A549 treated with CORT108297 at 1 μM for 4 hours (cell line): ENCODE data around the gene HSD17B4. TPM values are rescaled to one million over a fixed set of nuclear protein-coding genes. Genes with fewer than 3 reads are reported as not detected.

Experiments used
- total RNA-seq: library from RNA; stranded (reverse); fragments of 200-300 nt; extraction: Qiagen RNA extraction; gene quantifications from 5 replicates; pipeline ENCODE4 v1.2.3, GENCODE V29; 2022

HSD17B4 gene, protein sequence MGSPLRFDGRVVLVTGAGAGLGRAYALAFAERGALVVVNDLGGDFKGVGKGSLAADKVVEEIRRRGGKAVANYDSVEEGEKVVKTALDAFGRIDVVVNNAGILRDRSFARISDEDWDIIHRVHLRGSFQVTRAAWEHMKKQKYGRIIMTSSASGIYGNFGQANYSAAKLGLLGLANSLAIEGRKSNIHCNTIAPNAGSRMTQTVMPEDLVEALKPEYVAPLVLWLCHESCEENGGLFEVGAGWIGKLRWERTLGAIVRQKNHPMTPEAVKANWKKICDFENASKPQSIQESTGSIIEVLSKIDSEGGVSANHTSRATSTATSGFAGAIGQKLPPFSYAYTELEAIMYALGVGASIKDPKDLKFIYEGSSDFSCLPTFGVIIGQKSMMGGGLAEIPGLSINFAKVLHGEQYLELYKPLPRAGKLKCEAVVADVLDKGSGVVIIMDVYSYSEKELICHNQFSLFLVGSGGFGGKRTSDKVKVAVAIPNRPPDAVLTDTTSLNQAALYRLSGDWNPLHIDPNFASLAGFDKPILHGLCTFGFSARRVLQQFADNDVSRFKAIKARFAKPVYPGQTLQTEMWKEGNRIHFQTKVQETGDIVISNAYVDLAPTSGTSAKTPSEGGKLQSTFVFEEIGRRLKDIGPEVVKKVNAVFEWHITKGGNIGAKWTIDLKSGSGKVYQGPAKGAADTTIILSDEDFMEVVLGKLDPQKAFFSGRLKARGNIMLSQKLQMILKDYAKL
- 53.7 to 68.5 TPM (median 55.9 TPM) in 5 replicates for total RNA-seq

DNA sequence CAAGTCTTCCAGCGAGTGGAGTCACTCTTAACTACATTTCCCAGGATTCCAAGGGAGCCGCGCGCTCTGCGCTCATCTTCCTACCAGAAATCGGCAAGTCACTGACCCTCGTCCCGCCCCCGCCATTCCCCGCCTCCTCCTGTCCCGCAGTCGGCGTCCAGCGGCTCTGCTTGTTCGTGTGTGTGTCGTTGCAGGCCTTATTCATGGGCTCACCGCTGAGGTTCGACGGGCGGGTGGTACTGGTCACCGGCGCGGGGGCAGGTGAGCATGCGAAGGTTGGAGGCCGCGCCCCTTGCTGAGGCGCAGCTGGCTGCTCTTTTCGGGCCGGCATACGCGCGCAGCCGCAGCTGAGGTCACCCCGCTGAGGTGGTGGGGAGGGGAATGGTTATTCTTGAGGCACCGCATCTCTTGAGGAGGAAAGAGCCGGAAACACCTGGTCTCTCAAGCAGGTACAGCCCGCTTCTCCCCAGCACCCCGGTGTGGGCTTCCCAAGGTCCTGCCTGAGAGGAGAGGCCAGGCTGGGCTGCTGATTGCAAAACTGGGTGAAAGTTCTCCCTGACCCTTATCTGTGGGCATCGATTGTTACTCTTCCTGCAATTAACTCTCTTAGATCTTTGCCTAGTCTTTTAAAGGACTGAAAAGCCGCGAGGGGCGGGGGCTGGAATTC is at the start of gene HSD17B4:
HSD17B4 (plus strand) TSS at position 125 of the 667 bp plus-strand sequence; CDS start at position 204, 79 bp downstream.

Other genes with a start within 250 kb of the HSD17B4 start
- 17.2 to 40.4 TPM (median 21.7 TPM) in 5 replicates for gene TNFAIP8, start 96.5 kb upstream of the HSD17B4 start, total RNA-seq
- not detected in 5 replicates for gene FAM170A, start 177.1 kb downstream of the HSD17B4 start, total RNA-seq